Measurements from ENCODE around the gene CELF2.

CELF2 gene

DNA sequence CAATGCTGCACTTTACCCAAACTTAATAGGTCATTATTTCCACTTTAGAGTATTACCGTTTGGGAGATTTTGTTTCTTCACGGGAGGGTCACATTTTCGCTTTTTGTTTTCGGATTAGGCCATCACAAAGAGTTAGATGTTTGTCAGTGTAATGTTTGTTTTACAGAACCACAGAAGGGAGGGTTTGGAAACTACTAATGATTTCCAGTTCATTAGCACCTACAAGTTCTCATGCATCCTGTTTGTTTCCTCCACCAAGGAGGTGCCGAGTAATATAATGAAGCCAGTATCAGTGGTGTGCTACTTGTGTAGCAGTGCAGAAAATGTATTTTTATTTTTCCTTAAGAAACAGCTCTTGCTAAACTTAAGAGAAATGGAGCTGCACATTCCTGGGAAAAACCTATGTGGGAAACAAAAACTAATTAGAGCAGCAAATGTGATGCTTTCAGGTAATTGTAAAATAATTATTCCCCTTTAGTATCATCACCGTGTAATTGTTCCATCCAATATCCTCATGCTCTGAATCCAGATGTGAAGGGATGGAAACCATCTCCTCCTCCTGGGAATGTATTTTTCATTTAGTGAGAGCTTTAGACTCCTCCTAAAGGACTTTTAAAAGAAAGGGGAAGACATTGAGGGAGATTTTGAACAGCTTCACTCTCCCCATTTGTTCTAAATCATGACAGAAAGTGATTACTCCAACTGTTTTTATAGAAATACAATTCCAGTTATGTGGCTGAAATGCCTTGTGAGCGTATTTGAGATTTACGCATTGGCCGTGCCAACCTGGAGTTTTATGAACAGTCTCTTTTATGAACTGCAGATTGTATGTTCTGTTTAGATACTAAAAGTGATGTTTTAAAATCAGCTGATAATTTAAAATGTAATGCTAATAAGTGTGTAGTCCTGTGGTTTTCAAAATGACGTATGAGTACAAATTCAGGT lies 5.6 kb downstream of the CELF2 start:
- DNase-seq, result no peak

DNA sequence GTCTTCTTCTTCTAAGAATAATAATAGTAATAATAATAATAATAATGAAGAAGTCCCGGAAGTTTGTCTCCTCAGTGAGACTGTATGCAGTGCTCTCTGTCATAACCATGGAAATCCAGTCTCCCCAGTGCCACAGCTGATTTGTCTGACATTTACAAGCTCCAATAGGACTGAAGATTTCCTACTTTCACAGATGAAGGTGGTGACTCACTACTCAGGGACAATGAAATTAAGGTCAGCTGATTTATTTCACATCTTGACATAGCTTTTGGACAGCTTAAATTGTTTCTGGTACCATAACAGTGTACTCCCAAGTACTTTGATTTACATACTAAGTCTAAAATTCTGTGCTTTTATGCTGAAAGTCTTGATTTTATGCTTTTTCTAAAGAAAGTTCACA lies 6.9 kb downstream of the CELF2 start:
- no peak for DNase-seq

DNA sequence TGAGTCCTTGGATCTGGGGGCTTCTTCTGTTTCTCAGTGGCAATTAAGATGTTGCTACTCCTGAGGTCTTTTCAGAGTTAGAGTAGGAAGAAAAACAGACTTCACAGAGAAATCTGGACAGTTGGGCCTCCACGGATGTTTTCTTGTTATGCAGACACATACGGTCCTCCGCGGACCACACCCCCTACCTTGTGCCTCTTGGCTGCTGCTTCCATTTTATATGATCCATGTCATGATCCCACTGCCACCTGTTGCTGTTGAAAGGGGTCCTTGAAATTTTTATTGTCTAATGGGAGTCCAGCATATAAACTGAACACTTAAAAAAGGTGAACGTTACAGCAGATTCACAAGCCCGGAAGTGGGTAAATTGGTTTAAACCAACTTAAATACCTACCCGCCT lies 8.3 kb downstream of the CELF2 start:
- no peak for DNase-seq

DNA sequence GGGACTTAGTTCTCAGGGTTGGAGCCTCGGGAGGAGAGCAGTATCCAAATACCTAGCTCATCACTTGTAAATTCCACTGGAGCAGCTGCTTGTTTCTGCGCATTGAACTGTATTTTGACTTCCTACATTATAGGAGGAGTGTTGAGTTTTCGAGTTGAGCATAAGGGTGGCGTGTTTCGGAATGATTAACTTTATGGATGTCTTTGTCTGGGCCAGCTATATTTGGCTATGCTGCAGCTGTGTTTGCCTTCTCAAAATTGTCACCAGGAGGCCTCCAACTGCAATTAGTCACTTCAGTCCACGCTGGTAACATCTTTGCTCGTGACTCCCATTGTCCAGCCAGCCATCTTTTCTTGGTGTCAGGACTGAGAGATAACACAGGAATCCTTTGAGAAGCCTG lies 9.1 kb downstream of the CELF2 start:
- no peak for DNase-seq

DNA sequence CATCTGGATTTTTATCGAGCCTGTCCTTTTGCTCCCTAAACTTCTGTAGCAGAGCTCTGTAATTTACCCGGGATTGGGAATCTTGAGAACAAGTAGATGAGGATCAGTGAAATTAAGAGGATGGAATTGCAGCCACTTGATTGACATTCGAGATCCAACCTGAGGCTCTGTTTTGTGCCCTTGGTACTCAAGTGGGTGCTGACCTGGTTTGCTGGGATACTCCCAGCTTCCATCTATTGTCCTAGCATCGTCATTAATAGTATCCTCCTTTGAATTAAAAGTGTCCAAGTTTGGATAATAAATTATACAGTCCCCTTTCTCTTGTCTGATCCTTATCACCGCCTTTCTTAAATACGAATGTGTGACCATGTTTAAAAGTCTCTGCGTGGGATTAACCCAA lies 17.1 kb downstream of the CELF2 start:
- DNase-seq, result no peak

DNA sequence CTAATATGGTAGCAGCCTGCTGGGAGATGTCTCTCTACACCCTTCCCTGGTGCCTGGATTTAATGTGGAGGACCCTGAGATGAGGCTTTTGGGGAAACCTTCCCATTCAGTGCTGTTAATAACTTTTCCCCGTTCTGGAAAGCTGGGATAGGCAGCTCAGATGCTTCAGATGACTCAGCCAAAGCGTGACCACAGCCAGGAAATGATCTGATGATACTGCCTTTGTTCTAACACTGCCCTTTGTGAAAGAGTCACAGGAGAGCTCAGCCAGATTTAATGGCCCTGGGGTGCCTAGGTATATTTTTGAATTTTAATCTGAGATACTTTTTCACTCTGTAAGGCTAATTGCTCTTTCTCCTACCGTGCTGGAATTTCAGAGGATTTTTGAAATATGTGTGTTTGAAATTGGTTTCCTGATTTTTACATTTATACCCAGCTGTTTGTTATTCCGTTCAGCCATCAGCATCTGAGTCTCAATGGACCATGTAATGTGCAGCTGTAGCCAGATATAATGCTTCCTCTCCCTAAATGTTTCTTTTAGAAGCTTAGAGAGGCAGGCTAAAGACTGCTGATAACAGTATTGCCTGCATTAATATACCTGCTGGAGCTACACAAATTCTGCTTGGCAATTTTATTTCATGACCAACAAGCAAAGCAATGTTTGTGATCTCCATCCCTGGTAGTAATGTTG lies 17.8 kb downstream of the CELF2 start:
- no peak for DNase-seq

DNA sequence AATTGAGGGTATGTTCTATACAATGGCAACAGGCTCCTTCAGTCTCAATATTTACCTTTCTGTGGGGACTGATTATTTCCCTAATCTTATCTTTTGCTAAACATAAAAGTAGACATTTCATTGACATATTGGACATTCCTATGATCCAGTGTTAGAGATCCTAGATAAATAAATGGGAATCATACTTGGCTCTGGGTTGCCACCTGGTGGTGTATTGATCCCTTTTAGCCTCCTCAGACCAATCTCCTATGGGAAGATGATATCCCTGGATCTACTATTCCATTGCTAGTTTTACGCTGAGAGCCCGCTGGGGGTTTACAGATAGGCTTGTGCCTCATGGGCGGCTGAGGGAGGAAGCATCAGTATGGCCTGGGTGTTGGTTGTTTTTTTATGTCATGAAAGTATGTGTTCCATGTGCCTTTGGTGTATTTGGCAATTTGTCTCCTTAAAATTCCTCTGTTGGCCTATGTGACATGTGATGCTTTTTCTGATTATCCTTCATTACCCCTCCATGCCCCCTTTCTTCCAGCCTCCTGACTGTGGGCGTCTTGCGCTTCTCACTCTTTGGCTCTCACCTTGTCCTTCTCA lies 18.8 kb downstream of the CELF2 start:
- DNase-seq, result no peak

DNA sequence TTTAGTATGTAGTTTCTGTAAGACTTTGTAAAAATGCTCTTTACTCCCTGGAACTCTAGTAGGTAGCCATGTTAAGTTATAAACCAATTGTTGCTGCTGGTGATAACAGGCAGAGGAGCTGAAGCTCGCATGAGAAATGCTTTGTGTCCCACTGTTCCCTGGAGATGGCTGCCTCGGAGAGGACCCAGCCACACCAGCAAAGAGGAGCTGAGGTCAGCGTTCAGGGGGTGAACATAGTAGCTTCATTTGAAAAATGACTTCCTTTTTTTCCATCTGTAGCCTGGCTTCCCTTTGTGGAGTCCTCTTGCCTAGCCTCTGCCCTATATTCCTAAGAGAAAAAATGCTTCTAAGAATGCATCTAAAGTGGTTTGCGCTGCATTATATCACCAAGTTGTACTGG lies 20.3 kb downstream of the CELF2 start:
- no peak for DNase-seq

DNA sequence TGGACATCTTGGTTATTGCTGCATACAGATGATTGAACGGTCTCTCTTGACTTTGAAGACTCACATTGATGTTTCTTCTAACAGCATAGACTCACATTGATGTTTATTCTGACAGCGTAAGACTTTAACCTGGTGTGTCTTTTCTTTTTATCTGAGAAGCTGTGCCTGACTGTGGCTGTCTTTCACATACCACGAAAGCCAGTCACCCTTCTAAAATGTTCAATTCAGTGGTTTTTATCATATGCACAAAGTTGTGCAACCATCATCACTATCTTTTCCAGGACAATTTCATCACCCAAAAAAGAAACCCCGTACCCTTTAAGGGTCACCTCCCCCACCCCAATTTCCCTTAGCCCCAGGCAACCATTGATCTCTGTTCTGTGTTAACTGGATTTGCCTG lies 24.7 kb downstream of the CELF2 start:
- no peak for DNase-seq

DNA sequence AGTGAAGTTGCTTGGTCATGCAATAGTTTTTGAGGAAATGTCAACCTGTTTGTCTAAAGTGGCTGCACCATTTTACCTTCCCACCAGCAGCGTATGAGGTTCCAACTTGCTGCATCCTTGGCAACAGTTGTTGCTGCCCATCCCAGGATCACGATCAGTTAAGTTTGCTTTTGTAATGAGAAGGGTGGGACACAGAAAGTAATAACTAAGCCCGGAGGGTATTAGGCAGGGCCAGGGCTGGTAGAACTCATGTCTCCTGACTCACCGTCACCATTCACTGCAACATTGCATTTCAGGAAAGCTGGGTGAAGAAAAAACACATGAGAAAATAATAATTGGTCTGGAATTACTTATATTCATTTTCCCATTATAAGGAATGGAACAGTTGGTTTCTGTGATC lies 25.4 kb downstream of the CELF2 start:
- DNase-seq, result no peak

DNA sequence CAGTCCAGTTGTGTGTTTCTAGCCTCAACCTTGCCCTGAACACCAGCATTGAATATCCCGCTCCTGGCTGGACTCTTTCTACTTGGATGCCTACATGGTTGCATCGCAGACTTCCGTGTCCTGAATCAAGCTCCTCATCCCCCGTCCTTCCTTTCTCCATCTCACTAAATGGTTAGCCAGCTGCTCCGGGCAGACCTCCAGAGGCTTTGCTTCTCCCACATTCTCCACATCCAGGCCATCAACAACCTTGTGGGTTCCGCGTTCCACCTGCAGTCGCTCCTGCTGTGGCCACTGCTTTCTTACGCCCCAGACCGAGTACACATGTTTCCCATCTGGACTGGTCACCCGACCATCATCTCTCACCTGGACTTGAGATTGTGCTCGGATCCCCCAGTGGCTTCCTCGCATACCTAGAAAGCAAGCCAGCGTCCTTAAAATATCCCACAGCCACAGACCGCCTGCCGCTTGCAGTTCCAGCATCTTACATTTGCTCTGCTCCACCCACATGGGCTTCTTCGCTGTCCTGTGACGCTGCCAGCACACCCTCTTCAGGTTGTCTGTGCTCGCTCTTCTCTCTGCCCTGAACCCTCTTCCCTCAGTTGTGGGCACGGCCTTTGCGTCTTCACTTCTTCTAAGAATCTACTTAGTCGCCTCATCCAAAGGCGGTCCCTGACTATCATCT lies 25.9 kb downstream of the CELF2 start:
- DNase-seq, result no peak

DNA sequence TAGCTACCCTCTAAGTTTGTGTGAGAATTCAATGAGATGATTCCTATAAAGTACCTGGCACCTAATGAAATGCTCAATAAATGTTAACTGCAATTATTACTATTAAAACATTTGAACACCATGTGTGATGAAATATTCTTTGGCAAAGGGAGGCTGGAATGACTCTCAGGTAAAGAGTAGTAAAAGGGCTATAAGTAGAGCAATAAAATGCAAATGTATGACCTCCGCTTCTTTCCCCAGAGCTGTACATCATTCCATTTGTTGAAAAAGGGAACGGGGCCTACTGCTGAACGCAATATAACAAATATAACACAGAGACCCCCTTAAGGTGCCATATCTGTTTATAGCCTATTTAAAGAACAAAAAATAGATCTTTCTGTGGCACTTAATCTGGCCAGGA lies 27.8 kb downstream of the CELF2 start:
- DNase-seq, result no peak

DNA sequence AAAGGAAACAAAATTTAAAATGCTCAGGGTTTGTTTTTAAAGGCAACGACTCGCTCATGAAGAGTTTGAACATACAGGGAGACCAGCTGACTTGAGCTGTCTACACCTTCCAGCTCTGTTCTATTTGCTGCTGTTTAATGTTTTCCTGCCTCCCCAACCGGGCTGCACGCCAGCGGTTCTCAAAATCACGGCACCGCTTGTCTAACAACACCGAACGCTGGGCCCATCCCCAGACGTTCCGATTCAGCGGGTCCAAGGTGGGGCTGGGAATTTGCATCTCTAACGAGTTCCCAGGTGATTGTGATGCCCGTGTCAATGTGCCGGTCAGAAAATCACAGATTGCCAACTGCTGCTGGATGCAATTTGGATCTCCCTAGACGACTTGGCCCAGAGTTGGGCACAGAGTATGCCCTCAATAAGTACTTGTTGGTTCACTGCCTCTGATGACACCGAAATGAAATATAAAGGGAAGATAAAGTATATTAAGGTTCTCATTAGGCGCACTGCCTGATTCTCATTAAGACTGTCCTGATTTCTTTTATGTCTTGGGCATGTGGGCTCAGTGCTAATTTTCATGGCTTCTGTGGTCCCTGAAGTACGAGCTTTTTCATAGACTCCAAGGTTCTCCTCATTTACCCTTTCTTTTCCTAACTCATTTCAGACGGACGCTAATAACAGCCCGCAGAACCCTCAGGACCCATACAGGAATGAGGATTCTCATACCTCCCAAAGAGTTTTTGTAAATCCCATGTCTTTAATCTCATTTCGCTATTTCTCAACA lies 28.5 kb downstream of the CELF2 start:
- DNase-seq, result no peak

DNA sequence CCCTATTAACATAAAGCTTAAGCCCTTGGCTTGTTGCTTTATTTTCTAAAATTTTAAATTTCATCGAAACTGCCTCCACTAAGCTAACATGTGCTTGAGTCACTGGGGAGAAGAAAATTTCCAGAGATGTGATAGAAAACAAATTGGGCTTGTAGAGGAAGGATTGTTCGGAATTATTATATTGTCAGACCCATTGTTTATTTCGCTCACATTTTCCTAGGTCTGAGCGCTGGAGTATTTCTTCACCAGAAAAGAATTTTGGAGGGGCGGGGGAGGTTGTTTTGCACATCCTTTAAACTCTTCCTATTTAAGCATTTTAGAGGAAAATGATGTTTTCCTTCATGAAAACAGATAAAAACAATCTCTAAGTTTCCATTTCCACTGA lies 29.1 kb downstream of the CELF2 start:
- no peak for DNase-seq

DNA sequence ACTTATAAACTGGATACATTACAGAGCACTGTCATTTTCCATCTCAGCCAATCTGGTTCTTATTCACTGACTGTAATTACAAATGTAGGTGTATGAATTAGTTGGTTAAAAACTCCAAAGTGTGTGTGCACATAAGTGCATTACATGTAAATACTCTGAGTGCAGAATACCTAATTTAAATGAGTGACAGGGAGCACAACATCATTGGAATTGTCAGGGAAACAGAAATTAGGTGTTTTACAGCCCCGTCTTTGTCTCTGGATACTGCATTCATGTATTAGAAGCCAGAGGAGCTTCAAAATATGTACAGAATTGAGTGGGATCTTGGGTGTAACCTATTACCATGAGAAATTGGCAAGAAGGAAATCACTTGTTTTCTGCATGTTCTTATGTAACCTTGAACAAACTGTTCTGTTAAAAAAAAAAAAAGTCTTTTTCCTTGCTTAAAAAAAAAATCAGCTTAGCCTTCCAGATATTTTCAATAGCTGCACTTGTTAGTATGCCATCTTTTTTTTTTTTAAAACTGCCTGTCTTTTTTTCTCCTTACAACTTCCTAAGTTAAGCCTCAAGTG lies 31.1 kb downstream of the CELF2 start:
- no peak for DNase-seq

DNA sequence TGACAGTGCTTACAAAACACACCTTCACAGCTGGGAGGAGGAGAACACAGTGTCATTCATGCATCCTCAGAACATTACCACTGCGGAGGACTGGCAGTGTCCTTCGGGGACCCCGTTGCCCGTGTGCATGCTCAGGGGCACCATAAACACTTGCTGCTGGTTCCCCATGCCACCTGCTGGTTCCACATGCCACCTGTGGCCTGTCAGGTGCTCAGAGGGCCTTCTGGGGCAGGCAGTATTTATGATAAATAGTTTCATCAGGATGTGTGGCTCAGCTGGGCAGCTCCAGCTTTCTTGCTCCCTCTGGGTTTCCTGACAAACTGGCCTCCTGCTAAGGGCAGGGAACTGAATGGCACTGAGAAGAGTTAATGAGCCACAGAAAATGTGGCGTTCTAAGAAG lies 32.1 kb downstream of the CELF2 start:
- no peak for DNase-seq

DNA sequence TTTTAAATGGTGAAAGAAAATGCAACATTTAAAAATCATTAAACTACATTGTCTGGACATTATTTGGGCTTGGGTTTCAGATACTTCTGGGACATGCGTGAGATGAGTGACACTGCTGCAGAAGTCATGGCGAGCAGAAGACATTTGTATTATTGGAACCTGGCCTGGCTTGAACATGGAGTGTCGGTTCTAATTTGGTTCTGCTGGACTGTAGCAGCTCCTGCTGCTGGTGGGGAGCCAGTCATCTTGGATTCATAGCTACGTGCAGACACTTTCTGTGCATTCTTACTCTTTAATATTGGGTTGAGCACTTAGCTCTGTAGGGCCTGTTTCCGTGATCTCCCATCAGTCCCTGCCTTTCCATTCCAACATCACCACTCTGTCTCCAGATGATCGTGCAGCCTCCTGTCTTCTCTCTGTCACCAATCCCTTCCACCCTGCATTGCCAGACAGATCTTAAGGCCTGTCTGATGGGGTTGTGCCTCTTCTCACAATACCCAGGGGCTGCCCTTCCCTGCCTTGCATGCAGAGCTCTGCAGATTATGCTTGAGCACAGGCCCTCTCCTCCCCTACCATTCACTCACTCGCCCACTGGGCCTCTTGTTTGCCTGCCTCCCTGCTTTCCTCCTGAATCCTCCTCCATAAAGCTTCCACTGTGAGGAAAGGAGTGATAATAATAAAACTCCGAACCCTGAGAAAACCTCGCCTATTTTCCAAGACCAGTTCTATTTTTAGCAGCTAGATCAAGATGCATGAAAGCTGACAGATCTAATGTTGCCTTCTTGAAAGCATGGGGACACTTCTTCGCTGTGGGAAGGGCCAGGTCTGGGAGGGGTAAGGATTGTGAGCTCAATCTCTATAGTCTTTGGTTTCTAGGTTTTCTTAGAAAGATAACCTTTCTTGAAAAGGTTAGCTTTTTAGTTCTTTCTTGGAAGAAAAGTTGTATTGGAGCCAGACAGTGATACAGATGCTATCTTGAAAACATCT lies 32.9 kb downstream of the CELF2 start:
- DNase-seq, result no peak

DNA sequence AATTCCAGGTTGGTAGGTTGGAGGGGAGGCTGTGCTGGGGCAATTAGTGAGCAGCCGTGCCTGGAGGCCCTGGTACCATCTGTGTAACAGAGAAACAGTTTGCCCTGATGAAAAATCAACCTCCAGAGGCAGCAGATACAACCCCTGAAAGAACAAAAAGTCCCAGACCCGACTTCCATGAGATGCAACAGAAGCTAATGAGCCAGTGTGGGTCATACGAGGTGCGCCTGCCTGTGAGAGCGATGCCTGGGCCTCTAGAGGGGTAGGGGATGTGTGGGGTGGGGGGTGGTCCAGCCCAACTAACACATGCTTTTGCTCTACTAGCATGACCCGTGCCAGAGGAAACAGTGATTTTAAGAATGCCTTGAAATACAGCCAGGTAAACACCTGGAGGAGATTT lies 39.3 kb downstream of the CELF2 start:
- no peak for DNase-seq

DNA sequence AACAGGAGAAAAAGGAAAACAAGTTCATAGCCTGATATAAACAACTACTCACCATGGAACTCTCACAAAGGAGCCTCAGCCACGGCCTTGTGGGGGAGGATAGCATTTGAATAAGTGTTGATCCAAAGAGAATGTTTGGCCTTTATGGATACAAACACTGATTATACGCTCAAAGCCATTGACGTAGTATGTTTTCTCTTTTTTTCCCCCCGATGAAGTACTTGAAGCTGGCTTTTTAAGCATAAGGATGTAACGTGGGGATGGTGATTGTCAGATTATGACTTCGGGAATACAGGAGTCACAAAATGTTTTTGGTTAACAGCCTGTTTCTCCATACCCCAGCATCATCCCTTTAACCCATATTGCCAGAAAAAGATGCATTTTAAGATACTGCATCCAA lies 39.8 kb downstream of the CELF2 start:
- no peak for DNase-seq

DNA sequence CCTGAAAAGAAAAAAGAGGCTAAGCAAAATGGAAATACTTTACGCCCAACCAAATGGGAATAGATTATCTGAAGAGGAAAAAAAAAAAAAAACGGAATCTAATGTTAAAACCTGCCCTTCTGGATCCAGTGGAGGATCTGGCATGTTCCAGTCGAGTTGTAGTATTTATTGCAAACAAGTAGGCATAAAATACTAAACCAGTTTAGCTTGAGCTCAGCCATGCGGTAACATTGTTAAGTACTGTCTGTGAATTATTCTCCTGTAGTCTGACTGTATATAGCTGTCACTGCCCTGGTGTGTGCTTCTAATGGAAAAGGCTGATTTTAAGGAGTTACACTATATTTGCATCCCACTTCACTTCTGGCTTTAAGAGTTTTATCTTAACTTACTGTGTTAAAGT lies 40.3 kb downstream of the CELF2 start:
- DNase-seq, result no peak

DNA sequence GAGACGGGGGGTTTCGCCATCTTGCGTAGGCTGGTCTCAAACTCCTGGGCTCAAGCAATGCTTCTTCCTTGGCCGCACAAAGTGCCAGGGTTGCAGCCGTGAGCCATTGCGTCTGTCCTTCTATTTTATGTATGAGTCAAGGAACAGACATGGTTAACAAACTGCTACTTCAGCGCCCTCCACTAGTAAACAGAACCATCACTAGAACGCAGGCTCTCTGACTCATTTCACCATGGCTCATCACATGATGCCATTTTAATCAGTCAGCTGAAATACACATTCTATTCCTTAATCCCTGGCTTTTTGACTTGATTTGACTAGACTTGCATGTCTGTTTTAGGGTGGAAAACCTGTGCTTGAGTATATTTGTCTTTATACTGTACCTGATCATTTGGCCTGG lies 41.3 kb downstream of the CELF2 start:
- no peak for DNase-seq

All from activated naive CD4-positive, alpha-beta T cell treated with anti-CD3 and anti-CD28 coated beads, Interleukin-2, amount 50 U/mL, for 16 hours (primary cell).